Liver (tissue), 9 donors: ENCODE data around the gene EML4. TPM values are rescaled to one million over a fixed set of nuclear protein-coding genes. Genes with fewer than 3 reads are reported as not detected.

Experiments
- DNase-seq: peaks from one replicate; pipeline ENCODE4 v3.0.0-alpha.2; 2017; ENCODE audit warnings: low spot score
- H3K27ac ChIP-seq, 2 donors: one replicate each; pipeline ENCODE4 v1.7.0; 2013; ENCODE audit warnings: inconsistent platforms in 2 of 2, low read length in 2 of 2, control low read depth in 1 of 2, low read depth in 1 of 2, mild to moderate bottlenecking in 1 of 2
- H3K27me3 ChIP-seq, 4 donors: one replicate each; pipeline versions ENCODE4 v1.6.1 to v1.7.0; 2013; ENCODE audit warnings: low read length in 3 of 4, inconsistent platforms in 1 of 4, mild to moderate bottlenecking in 1 of 4, moderate library complexity in 1 of 4; ENCODE audit not compliant: control insufficient read depth in 4 of 4, insufficient read depth in 4 of 4
- H3K36me3 ChIP-seq, 4 donors: one replicate each; pipeline versions ENCODE4 v1.6.1 to v1.7.0; 2013; ENCODE audit warnings: low read length in 3 of 4, mild to moderate bottlenecking in 3 of 4, low read depth in 1 of 4, moderate library complexity in 1 of 4; ENCODE audit not compliant: control insufficient read depth in 4 of 4, insufficient read depth in 3 of 4
- H3K4me1 ChIP-seq, 4 donors: one replicate each; pipeline versions ENCODE4 v1.6.1 to v1.7.0; 2013; ENCODE audit warnings: low read length in 3 of 4, mild to moderate bottlenecking in 3 of 4, moderate library complexity in 1 of 4; ENCODE audit not compliant: control insufficient read depth in 4 of 4, insufficient read depth in 4 of 4
- H3K4me3 ChIP-seq, 3 donors: one replicate each; pipeline versions ENCODE4 v1.6.1 to v1.7.0; 2013; ENCODE audit warnings: low read length in 3 of 3, control low read depth in 1 of 3, low read depth in 1 of 3, mild to moderate bottlenecking in 1 of 3
- H3K9ac ChIP-seq, 2 donors: one replicate each; pipeline ENCODE4 v1.7.0; 2013; ENCODE audit warnings: low read length in 2 of 2, mild to moderate bottlenecking in 2 of 2, moderate library complexity in 2 of 2, control low read depth in 1 of 2, low read depth in 1 of 2
- H3K9me3 ChIP-seq, 4 donors: one replicate each; pipeline versions ENCODE4 v1.6.1 to v1.7.0; 2013; ENCODE audit warnings: low read length in 3 of 4; ENCODE audit not compliant: control insufficient read depth in 4 of 4
- ATF3 ChIP-seq: IDR thresholded peaks from 2 replicates; pipeline ENCODE4 v1.6.1; 2016; ENCODE audit warnings: antibody characterized with exemption
- FOXA2 ChIP-seq: IDR thresholded peaks from 2 replicates; pipeline ENCODE4 v1.6.1; 2016; ENCODE audit warnings: antibody characterized with exemption
- GABPA ChIP-seq, 2 donors: IDR thresholded peaks in 1 of 2; conservative IDR thresholded peaks in 1 of 2; 2 replicates each; pipeline ENCODE4 v1.6.1; 2016; ENCODE audit warnings: antibody characterized with exemption in 2 of 2, mild to moderate bottlenecking in 1 of 2, moderate library complexity in 1 of 2
- HNF4A ChIP-seq, 2 donors: conservative IDR thresholded peaks; 2 replicates each; pipeline ENCODE4 v1.6.1; 2016; ENCODE audit warnings: antibody characterized with exemption in 2 of 2, mild to moderate bottlenecking in 2 of 2
- HNF4G ChIP-seq: IDR thresholded peaks from 2 replicates; pipeline ENCODE4 v1.6.1; 2016; ENCODE audit warnings: antibody characterized with exemption
- JUND ChIP-seq, 2 donors: IDR thresholded peaks; 2 replicates each; pipeline ENCODE4 v1.6.1; 2016; ENCODE audit warnings: antibody characterized with exemption in 2 of 2
- NR2F2 ChIP-seq: IDR thresholded peaks from 2 replicates; pipeline ENCODE4 v1.6.1; 2016; ENCODE audit warnings: antibody characterized with exemption
- RAD21 ChIP-seq, 2 donors: IDR thresholded peaks; 2 replicates each; pipeline ENCODE4 v1.6.1; 2016; ENCODE audit warnings: antibody characterized with exemption in 2 of 2, mild to moderate bottlenecking in 2 of 2
- RXRA ChIP-seq, 2 donors: IDR thresholded peaks; 2 replicates each; pipeline ENCODE4 v1.6.1; 2017 to 2018; ENCODE audit warnings: antibody characterized with exemption in 2 of 2, mild to moderate bottlenecking in 1 of 2
- SP1 ChIP-seq: IDR thresholded peaks from 2 replicates; pipeline ENCODE4 v1.6.1; 2018; ENCODE audit warnings: antibody characterized with exemption, mild to moderate bottlenecking
- TAF1 ChIP-seq: conservative IDR thresholded peaks from 2 replicates; pipeline ENCODE4 v1.6.1; 2016; ENCODE audit warnings: antibody characterized with exemption, mild to moderate bottlenecking
- YY1 ChIP-seq: IDR thresholded peaks from 2 replicates; pipeline ENCODE4 v1.6.1; 2016; ENCODE audit warnings: antibody characterized with exemption, mild to moderate bottlenecking
- WGBS: extraction: QIAGEN DNeasy Blood & Tissue Kit; methylation state at CpG from one replicate; pipeline ENCODE4 v1.1.7; 2013; 5-methylcytosine and 5-hydroxymethylcytosine counted together
- polyA plus RNA-seq, 2 donors: library from polyadenylated mRNA; stranded (reverse) in 1 of 2; unstranded in 1 of 2; fragments of 200-250 nt in 1 of 2; fragments of >200 nt in 1 of 2; fragmentation: Nextera tagmentation in 1 of 2; extraction: Ambion mirVana in 1 of 2; gene quantifications; one replicate each; pipeline versions ENCODE4 v1.2.1 to v1.2.3, GENCODE V29; 2013 to 2015
- total RNA-seq, 2 donors: library from RNA; depleted of rRNA; stranded (reverse); fragments of >200 nt; gene quantifications; one replicate each; pipeline ENCODE4 v1.2.3, GENCODE V29; 2014
- TF ChIP-seq, protein P1 (sequence below): IDR thresholded peaks from 2 replicates; pipeline ENCODE4 v1.6.1; 2016; ENCODE audit warnings: antibody characterized with exemption
- TF ChIP-seq, protein P2 (sequence below): fragments of 150-350 bp; IDR thresholded peaks from 2 replicates; pipeline ENCODE4 v1.5.1; 2017; ENCODE audit warnings: improper control_type of control experiment, low read depth, low read length; ENCODE audit not compliant: missing input control
- donor health status: healthy.
- donor health status: healthy.
- donor health status: healthy.
- donor health status: healthy.
- donor health status: healthy.

Gene EML4
- total and polyA plus RNA-seq, 4 donors, result 12.8 to 49.6 (median 34.8) TPM

GRCh38 chr2:42229949-42230348, 60.8 kb downstream of the EML4 start:
- 92% methylated on average over 2 of the region's 2 CpGs for WGBS
- Histone ChIP-seq H3K9me3 (no peaks in the 10 kb centered on the region), H3K4me1 (peaks cover 0 to 8% (median 3%) of the 10 kb centered on the region in 4 donors), H3K27me3 (no peaks in the 10 kb centered on the region), H3K27ac (no peak overlapping the region), H3K4me3 (no peak overlapping the region), H3K9ac (no peak overlapping the region), H3K36me3 (no peaks in the 10 kb centered on the region)
- TF ChIP-seq HNF4G (no peak), SP1 (no peak), GABPA (IDR thresholded peaks at IDR 0.05 in 1 of 2, conservative IDR thresholded peaks at IDR 0.05 in 1 of 2) (no peak), FOXA2 (no peak), TAF1 (no peak), YY1 (no peak)
- TF ChIP-seq, protein P1, sequence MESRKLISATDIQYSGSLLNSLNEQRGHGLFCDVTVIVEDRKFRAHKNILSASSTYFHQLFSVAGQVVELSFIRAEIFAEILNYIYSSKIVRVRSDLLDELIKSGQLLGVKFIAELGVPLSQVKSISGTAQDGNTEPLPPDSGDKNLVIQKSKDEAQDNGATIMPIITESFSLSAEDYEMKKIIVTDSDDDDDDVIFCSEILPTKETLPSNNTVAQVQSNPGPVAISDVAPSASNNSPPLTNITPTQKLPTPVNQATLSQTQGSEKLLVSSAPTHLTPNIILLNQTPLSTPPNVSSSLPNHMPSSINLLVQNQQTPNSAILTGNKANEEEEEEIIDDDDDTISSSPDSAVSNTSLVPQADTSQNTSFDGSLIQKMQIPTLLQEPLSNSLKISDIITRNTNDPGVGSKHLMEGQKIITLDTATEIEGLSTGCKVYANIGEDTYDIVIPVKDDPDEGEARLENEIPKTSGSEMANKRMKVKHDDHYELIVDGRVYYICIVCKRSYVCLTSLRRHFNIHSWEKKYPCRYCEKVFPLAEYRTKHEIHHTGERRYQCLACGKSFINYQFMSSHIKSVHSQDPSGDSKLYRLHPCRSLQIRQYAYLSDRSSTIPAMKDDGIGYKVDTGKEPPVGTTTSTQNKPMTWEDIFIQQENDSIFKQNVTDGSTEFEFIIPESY, result no peak
- no peak for DNase-seq

GRCh38 chr2:42230891-42231290, 61.7 kb downstream of the EML4 start:
- H3K27ac ChIP-seq, result no peak overlapping the region
- TF ChIP-seq ATF3, result no peak
- TF ChIP-seq SP1, result no peak
- TF ChIP-seq HNF4A (conservative IDR thresholded peaks at IDR 0.05), result no peak
- no peak for TF ChIP-seq GABPA (IDR thresholded peaks at IDR 0.05 in 1 of 2, conservative IDR thresholded peaks at IDR 0.05 in 1 of 2)
- no peak for TF ChIP-seq HNF4G
- TF ChIP-seq NR2F2, result no peak
- TF ChIP-seq, protein P2, sequence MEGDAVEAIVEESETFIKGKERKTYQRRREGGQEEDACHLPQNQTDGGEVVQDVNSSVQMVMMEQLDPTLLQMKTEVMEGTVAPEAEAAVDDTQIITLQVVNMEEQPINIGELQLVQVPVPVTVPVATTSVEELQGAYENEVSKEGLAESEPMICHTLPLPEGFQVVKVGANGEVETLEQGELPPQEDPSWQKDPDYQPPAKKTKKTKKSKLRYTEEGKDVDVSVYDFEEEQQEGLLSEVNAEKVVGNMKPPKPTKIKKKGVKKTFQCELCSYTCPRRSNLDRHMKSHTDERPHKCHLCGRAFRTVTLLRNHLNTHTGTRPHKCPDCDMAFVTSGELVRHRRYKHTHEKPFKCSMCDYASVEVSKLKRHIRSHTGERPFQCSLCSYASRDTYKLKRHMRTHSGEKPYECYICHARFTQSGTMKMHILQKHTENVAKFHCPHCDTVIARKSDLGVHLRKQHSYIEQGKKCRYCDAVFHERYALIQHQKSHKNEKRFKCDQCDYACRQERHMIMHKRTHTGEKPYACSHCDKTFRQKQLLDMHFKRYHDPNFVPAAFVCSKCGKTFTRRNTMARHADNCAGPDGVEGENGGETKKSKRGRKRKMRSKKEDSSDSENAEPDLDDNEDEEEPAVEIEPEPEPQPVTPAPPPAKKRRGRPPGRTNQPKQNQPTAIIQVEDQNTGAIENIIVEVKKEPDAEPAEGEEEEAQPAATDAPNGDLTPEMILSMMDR, result no peak
- no peak for TF ChIP-seq TAF1
- TF ChIP-seq RXRA (IDR thresholded peaks at IDR 0.05), result no peak
- no peak for TF ChIP-seq RAD21 (IDR thresholded peaks at IDR 0.05)

GRCh38 chr2:42232024-42232423, 62.9 kb downstream of the EML4 start:
- no peak for DNase-seq
- TF ChIP-seq ATF3, result no peak
- TF ChIP-seq GABPA (IDR thresholded peaks at IDR 0.05 in 1 of 2, conservative IDR thresholded peaks at IDR 0.05 in 1 of 2), result no peak
- TF ChIP-seq JUND (IDR thresholded peaks at IDR 0.05), result no peak
- no peak for TF ChIP-seq HNF4G
- TF ChIP-seq, protein P1, result no peak
- TF ChIP-seq YY1, result no peak
- no peak for TF ChIP-seq RAD21 (IDR thresholded peaks at IDR 0.05)
- TF ChIP-seq, protein P2, result no peak
- no peak for TF ChIP-seq FOXA2
- no peak for TF ChIP-seq SP1
- no peak for TF ChIP-seq TAF1
- Histone ChIP-seq H3K36me3 (no peaks in the 10 kb centered on the region), H3K27me3 (no peaks in the 10 kb centered on the region), H3K4me3 (no peak overlapping the region), H3K4me1 (peaks cover 0 to 7% (median 2%) of the 10 kb centered on the region in 4 donors), H3K9ac (no peak overlapping the region), H3K9me3 (no peaks in the 10 kb centered on the region), H3K27ac (no peak overlapping the region)
- 97% methylated on average over 1 of the region's 1 CpG for WGBS

More at GRCh38 chr2:42230891-42231290, 61.7 kb downstream of the EML4 start:
- DNase-seq, result no peak
- 92% methylated on average over 3 of the region's 3 CpGs for WGBS
- H3K36me3 ChIP-seq, result no peaks in the 10 kb centered on the region
- no peak overlapping the region for H3K9ac ChIP-seq
- H3K9me3 ChIP-seq, result no peaks in the 10 kb centered on the region
- no peaks in the 10 kb centered on the region for H3K27me3 ChIP-seq
- peaks cover 0 to 7% (median 3%) of the 10 kb centered on the region in 4 donors for H3K4me1 ChIP-seq
- no peak overlapping the region for H3K4me3 ChIP-seq
